ENCODE data around the gene CFAP74.

The CFAP74 gene

GRCh38 chr1:2039251-2039650, 35.7 kb upstream of the CFAP74 start:
- DNase-seq (ENCODE audit: low read depth), result no peak

- no peak for DNase-seq (ENCODE audit: low read depth)
Observed at GRCh38 chr1:2038229-2038628, 34.6 kb upstream of the CFAP74 start.

GRCh38 chr1:2037314-2037979, 33.9 kb upstream of the CFAP74 start:
- DNase-seq (ENCODE audit: low read depth), result no peak

- no peak for DNase-seq (ENCODE audit: low read depth)
Observed at GRCh38 chr1:2036287-2036686, 32.7 kb upstream of the CFAP74 start.

- DNase-seq (ENCODE audit: low read depth), result no peak
Observed at GRCh38 chr1:2033165-2033564, 29.6 kb upstream of the CFAP74 start.

- DNase-seq (ENCODE audit: low read depth), result no peak
Observed at GRCh38 chr1:2032737-2033136, 29.2 kb upstream of the CFAP74 start.

- DNase-seq (ENCODE audit: low read depth), result no peak
Observed at GRCh38 chr1:2031546-2032540, 28.3 kb upstream of the CFAP74 start.

- no peak for DNase-seq (ENCODE audit: low read depth)
Observed at GRCh38 chr1:2030076-2030871, 26.7 kb upstream of the CFAP74 start.

GRCh38 chr1:2029561-2029960, 26.0 kb upstream of the CFAP74 start:
- no peak for DNase-seq (ENCODE audit: low read depth)

- DNase-seq (ENCODE audit: low read depth), result no peak
Observed at GRCh38 chr1:2028870-2029560, 25.4 kb upstream of the CFAP74 start.

- DNase-seq (ENCODE audit: low read depth), result no peak
Observed at GRCh38 chr1:2027961-2028583, 24.5 kb upstream of the CFAP74 start.

GRCh38 chr1:2025491-2025981, 21.9 kb upstream of the CFAP74 start:
- no peak for DNase-seq (ENCODE audit: low read depth)

- DNase-seq (ENCODE audit: low read depth), result no peak
Observed at GRCh38 chr1:2024887-2025286, 21.3 kb upstream of the CFAP74 start.

GRCh38 chr1:2024451-2024850, 20.9 kb upstream of the CFAP74 start:
- no peak for DNase-seq (ENCODE audit: low read depth)

- no peak for DNase-seq (ENCODE audit: low read depth)
Observed at GRCh38 chr1:2023187-2023586, 19.6 kb upstream of the CFAP74 start.

- DNase-seq (ENCODE audit: low read depth), result no peak
Observed at GRCh38 chr1:2022063-2022770, 18.6 kb upstream of the CFAP74 start.

GRCh38 chr1:2021550-2021949, 18.0 kb upstream of the CFAP74 start:
- DNase-seq (ENCODE audit: low read depth), result no peak

GRCh38 chr1:2020310-2020655, 16.7 kb upstream of the CFAP74 start:
- DNase-seq (ENCODE audit: low read depth), result no peak

- DNase-seq (ENCODE audit: low read depth), result no peak
Observed at GRCh38 chr1:2019571-2020309, 16.2 kb upstream of the CFAP74 start.

- no peak for DNase-seq (ENCODE audit: low read depth)
Observed at GRCh38 chr1:2019172-2019543, 15.6 kb upstream of the CFAP74 start, which contains the start of gene GABRD. Gene GABRD (plus strand): TSS chr1:2019345. CDS start chr1:2019424, 79 bp downstream.
